Panc1 (cell line): ENCODE results near the gene MAPK8IP3. TPM values are rescaled to one million over a fixed set of nuclear protein-coding genes. Genes with fewer than 3 reads are reported as not detected.

Experiments used
- ATAC-seq: fragments of 200-7000 bp; cut with Tn5 transposase; 2 replicates; pipeline ENCODE4 v1.9.1; 2020; ENCODE audit warnings: mild to moderate bottlenecking, moderate library complexity
- BruUV-seq: library from RNA; stranded (reverse); fragments of 400-500 nt; replicated peaks from 2 replicates; lab custom pipeline; 2021; lab: Mats Ljungman, UMichigan
- CTCF ChIA-PET: fragments of 300-600 bp; sonication (Branson Sonifier 250); formaldehyde crosslinking; loops from one replicate; lab custom pipeline; 2022; ENCODE audit warnings: antibody characterized with exemption; lab: Charles Lee
- POLR2A ChIA-PET: fragments of 300-600 bp; sonication (Branson Sonifier 250); formaldehyde crosslinking; loops from one replicate; lab custom pipeline; 2022; ENCODE audit warnings: antibody characterized with exemption; lab: Charles Lee
- DNase-seq: peaks from one replicate; pipeline ENCODE4 v3.0.0-alpha.2; 2010; ENCODE audit warnings: low read depth, low spot score
- H3K27ac ChIP-seq: 2 replicates; pipeline ENCODE4 v1.5.1; 2011; ENCODE audit warnings: mild to moderate bottlenecking, low read length, inconsistent platforms
- H3K27me3 ChIP-seq: fragments of 200-500 bp; sonication (Bioruptor generic); 2 replicates; pipeline ENCODE4 v1.6.0; 2014; ENCODE audit warnings: low read length, inconsistent platforms; ENCODE audit not compliant: control insufficient read depth, insufficient read depth
- H3K36me3 ChIP-seq: fragments of 200-500 bp; sonication (Bioruptor generic); 2 replicates; pipeline ENCODE4 v1.5.1; 2014; ENCODE audit warnings: inconsistent platforms, mild to moderate bottlenecking, low read length, moderate library complexity; ENCODE audit not compliant: control insufficient read depth, insufficient read depth
- H3K4me1 ChIP-seq: 2 replicates; pipeline ENCODE4 v1.5.1; 2011; ENCODE audit warnings: inconsistent platforms, mild to moderate bottlenecking, low read length, moderate library complexity; ENCODE audit not compliant: control insufficient read depth, insufficient read depth
- H3K4me3 ChIP-seq, 2 experiments: 2 replicates each; pipeline ENCODE4 v1.5.1; 2011 to 2012; ENCODE audit warnings: low read depth in 2 of 2, low read length in 2 of 2, mild to moderate bottlenecking in 2 of 2, inconsistent platforms in 1 of 2, moderate library complexity in 1 of 2
- H3K9me3 ChIP-seq: fragments of 200-500 bp; sonication (Bioruptor generic); 2 replicates; pipeline ENCODE4 v1.5.1; 2014; ENCODE audit warnings: low read depth, mild to moderate bottlenecking, inconsistent platforms, low read length, moderate library complexity; ENCODE audit not compliant: control insufficient read depth, insufficient read depth
- POLR2AphosphoS5 ChIP-seq: IDR thresholded peaks from 2 replicates; pipeline ENCODE4 v1.6.1; 2012; ENCODE audit warnings: mild to moderate bottlenecking, low read depth, low read length, moderate library complexity
- SIN3A ChIP-seq: IDR thresholded peaks from 2 replicates; pipeline ENCODE4 v1.6.1; 2012; ENCODE audit warnings: low read depth, mild to moderate bottlenecking, low read length, moderate library complexity, borderline replicate concordance; ENCODE audit not compliant: insufficient read depth
- TCF7L2 ChIP-seq: IDR thresholded peaks from 2 replicates; pipeline ENCODE4 v1.6.1; 2011; ENCODE audit warnings: mild to moderate bottlenecking, low read depth, low read length, inconsistent platforms
- in situ Hi-C: cut with HindIII; loops from 2 replicates; pipeline ENCODE4 v1.10.0; 2016; ENCODE audit warnings: low sequenced_read_pairs, low pct_unique_long_range_greater_than_20kb
- intact Hi-C: fragments of 100-400 bp; cut with micrococcal nuclease; formaldehyde crosslinking; loops from one replicate; pipeline ENCODE4 v1.10.0; 2022; ENCODE audit not compliant: unreplicated experiment
- total RNA-seq: library from RNA; stranded (reverse); gene quantifications from one replicate; pipeline ENCODE4 v1.2.1, GENCODE V29; 2021; ENCODE audit not compliant: unreplicated experiment
- TF ChIP-seq, protein P1 (sequence below): fragments of 450-650 bp; IDR thresholded peaks from 2 replicates; pipeline ENCODE4 v1.5.1; 2017; ENCODE audit warnings: mild to moderate bottlenecking
- TF ChIP-seq, protein P2 (sequence below), 2 experiments: IDR thresholded peaks; 2 replicates each; pipeline ENCODE4 v1.6.1; 2011 to 2012; ENCODE audit warnings: low read depth in 2 of 2, control low read depth in 1 of 2, low read length in 1 of 2, mild to moderate bottlenecking in 1 of 2, moderate library complexity in 1 of 2; ENCODE audit not compliant: insufficient read depth in 1 of 2

Gene MAPK8IP3
- total RNA-seq, 1 experiment from 2014 or later = 108 TPM

DNA sequence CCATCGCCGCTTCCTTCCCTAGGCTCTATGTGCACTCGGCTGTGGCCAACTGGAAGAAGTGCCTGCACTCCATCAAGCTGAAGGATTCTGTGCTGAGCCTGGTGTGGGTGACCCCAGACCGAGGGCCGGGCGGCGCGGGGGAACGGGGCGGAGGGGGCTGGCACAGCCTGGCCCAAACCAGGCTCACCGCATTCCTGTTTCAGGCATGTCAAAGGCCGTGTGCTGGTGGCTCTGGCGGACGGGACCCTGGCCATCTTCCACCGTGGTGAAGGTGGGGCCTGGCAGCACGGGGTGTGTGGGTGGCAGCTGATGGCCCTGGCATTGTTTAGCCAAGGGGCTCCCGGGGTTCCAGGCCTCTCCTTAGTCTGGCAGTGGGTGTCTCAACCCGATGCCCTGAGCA, 60.7 kb downstream of the MAPK8IP3 start:
- POLR2A ChIA-PET = no interaction called here
- ATAC-seq (no peak), DNase-seq (no peak)
- BruUV-seq = no TSS peak
- H3K36me3 ChIP-seq = no peaks in the 10 kb centered on the region; the same call in 1 of the 2 replicates
- intact Hi-C loops (no loop called here), in situ Hi-C loops (no loop called here)
- TF ChIP-seq TCF7L2 (no peak), SIN3A (no peak), POLR2AphosphoS5 (no peak)
- TF ChIP-seq, protein P1, sequence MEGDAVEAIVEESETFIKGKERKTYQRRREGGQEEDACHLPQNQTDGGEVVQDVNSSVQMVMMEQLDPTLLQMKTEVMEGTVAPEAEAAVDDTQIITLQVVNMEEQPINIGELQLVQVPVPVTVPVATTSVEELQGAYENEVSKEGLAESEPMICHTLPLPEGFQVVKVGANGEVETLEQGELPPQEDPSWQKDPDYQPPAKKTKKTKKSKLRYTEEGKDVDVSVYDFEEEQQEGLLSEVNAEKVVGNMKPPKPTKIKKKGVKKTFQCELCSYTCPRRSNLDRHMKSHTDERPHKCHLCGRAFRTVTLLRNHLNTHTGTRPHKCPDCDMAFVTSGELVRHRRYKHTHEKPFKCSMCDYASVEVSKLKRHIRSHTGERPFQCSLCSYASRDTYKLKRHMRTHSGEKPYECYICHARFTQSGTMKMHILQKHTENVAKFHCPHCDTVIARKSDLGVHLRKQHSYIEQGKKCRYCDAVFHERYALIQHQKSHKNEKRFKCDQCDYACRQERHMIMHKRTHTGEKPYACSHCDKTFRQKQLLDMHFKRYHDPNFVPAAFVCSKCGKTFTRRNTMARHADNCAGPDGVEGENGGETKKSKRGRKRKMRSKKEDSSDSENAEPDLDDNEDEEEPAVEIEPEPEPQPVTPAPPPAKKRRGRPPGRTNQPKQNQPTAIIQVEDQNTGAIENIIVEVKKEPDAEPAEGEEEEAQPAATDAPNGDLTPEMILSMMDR = no peak
- TF ChIP-seq, protein P2, sequence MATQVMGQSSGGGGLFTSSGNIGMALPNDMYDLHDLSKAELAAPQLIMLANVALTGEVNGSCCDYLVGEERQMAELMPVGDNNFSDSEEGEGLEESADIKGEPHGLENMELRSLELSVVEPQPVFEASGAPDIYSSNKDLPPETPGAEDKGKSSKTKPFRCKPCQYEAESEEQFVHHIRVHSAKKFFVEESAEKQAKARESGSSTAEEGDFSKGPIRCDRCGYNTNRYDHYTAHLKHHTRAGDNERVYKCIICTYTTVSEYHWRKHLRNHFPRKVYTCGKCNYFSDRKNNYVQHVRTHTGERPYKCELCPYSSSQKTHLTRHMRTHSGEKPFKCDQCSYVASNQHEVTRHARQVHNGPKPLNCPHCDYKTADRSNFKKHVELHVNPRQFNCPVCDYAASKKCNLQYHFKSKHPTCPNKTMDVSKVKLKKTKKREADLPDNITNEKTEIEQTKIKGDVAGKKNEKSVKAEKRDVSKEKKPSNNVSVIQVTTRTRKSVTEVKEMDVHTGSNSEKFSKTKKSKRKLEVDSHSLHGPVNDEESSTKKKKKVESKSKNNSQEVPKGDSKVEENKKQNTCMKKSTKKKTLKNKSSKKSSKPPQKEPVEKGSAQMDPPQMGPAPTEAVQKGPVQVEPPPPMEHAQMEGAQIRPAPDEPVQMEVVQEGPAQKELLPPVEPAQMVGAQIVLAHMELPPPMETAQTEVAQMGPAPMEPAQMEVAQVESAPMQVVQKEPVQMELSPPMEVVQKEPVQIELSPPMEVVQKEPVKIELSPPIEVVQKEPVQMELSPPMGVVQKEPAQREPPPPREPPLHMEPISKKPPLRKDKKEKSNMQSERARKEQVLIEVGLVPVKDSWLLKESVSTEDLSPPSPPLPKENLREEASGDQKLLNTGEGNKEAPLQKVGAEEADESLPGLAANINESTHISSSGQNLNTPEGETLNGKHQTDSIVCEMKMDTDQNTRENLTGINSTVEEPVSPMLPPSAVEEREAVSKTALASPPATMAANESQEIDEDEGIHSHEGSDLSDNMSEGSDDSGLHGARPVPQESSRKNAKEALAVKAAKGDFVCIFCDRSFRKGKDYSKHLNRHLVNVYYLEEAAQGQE (IDR thresholded peaks at IDR 0.05; ENCODE audit: insufficient read depth in 1 of 2, low read depth in 2 of 2, low read length in 1 of 2) = no peak
- no peaks in the 10 kb centered on the region for H3K27me3 ChIP-seq
- no peaks in the 10 kb centered on the region for H3K9me3 ChIP-seq
- CTCF ChIA-PET = no interaction called here
- H3K4me1 ChIP-seq = peaks cover 14% of the 10 kb centered on the region
- H3K4me3 ChIP-seq = no peak overlapping the region
- no peak overlapping the region for H3K27ac ChIP-seq

DNA sequence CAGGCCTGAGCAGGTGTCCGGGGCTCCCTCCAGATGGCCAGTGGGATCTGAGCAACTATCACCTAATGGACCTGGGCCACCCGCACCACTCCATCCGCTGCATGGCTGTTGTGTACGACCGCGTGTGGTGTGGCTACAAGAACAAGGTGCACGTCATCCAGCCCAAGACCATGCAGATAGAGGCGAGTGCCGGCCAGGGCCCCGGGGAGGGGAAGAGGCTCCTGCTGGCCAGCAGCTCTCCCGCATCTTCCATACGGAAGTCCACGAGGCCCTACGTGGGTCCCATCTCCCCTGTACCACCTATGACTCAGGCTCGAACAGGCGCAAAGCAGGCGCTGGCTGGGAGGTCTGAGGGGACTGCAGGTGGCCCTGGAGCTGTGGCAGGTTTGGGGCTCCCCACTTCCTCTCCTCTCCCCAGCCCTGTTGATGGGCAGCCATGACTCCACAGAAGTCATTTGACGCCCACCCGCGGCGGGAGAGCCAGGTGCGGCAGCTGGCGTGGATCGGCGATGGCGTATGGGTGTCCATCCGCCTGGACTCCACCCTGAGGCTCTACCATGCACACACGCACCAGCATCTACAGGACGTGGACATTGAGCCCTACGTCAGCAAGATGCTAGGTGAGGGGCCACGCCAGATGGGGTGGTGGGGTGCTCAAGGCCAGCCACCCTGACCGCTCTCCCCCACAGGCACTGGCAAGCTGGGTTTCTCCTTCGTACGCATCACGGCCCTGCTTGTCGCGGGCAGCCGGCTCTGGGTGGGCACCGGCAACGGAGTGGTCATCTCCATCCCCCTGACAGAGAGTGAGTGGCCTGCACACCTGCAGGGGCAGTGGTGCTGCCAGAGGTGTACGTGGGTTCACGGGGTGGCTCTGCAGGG, 61.4 kb downstream of the MAPK8IP3 start:
- Histone ChIP-seq H3K27me3 (no peaks in the 10 kb centered on the region), H3K9me3 (no peaks in the 10 kb centered on the region), H3K27ac (no peak overlapping the region), H3K4me1 (peaks cover 14% of the 10 kb centered on the region), H3K4me3 (no peak overlapping the region), H3K36me3 (no peaks in the 10 kb centered on the region; the same call in 1 of the 2 replicates)
- ChIA-PET CTCF (no interaction called here), POLR2A (interaction anchor here (0.6 kb wide), 1 partner anchor 13 kb away, joined by 10 read pairs; no protein-coding TSS in a partner anchor)
- no peak for ATAC-seq
- intact Hi-C loops = no loop called here
- no peak for DNase-seq
- in situ Hi-C loops = no loop called here
- BruUV-seq = no TSS peak
- TF ChIP-seq TCF7L2 (no peak), POLR2AphosphoS5 (no peak), SIN3A (no peak)
- TF ChIP-seq, protein P2 (IDR thresholded peaks at IDR 0.05; ENCODE audit: insufficient read depth in 1 of 2, low read depth in 2 of 2, low read length in 1 of 2) = no peak
- TF ChIP-seq, protein P1 = no peak
